Peyer's patch (tissue), 4 donors: ENCODE data around the gene ROR1.

ENCODE experiments used
- POLR2A ChIP-seq, 2 donors: fragments of 450-650 bp; IDR thresholded peaks; one replicate each; pipeline ENCODE4 v1.5.1; 2017; ENCODE audit warnings: antibody characterized with exemption in 2 of 2, mild to moderate bottlenecking in 2 of 2, moderate library complexity in 2 of 2
- TF ChIP-seq, protein P1 (sequence below), 6 experiments: fragments of 450-650 bp in 4 of 6; fragments of 200-600 bp in 2 of 6; sonication (generic) in 1 of 6; IDR thresholded peaks; one replicate each; pipeline ENCODE4 v1.5.1; 2017 to 2019; ENCODE audit warnings: antibody characterized with exemption in 6 of 6, mild to moderate bottlenecking in 3 of 6, moderate library complexity in 1 of 6

DNA sequence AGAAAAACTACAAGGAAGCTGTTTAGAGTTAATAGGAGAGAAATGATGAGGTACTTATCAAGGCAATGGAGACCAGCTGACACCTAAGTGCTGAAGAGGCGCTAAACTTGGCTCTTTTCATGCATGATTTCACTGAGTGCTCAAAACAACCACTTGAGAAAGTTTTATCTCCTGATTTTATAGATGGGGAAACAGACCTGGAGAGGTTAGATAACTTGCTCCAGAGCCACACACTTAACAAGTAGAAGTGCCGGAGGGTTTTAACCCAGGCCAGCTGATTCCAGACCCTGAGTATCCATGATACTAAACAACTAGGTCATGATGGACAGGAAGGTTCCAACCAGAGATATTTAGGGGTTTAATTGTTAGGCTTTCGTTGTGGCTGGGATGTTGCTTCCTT is 455.5 kb downstream of the ROR1 start:
- TF ChIP-seq, protein P1, sequence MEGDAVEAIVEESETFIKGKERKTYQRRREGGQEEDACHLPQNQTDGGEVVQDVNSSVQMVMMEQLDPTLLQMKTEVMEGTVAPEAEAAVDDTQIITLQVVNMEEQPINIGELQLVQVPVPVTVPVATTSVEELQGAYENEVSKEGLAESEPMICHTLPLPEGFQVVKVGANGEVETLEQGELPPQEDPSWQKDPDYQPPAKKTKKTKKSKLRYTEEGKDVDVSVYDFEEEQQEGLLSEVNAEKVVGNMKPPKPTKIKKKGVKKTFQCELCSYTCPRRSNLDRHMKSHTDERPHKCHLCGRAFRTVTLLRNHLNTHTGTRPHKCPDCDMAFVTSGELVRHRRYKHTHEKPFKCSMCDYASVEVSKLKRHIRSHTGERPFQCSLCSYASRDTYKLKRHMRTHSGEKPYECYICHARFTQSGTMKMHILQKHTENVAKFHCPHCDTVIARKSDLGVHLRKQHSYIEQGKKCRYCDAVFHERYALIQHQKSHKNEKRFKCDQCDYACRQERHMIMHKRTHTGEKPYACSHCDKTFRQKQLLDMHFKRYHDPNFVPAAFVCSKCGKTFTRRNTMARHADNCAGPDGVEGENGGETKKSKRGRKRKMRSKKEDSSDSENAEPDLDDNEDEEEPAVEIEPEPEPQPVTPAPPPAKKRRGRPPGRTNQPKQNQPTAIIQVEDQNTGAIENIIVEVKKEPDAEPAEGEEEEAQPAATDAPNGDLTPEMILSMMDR (IDR thresholded peaks at IDR 0.05) = no peak
- no peak for TF ChIP-seq POLR2A (IDR thresholded peaks at IDR 0.05)
